ENCODE data around the gene ADGRV1.

Gene ADGRV1

GRCh38 chr5:90981177-90981576 lies 422.6 kb downstream of the ADGRV1 start:
- TF ChIP-seq FOXP2 (optimal IDR thresholded peaks at IDR 0.05; ENCODE audit: borderline replicate concordance, extremely low read depth, extremely low read length, insufficient read depth), result no peak
- TF ChIP-seq SIN3A (IDR thresholded peaks at IDR 0.05; ENCODE audit: borderline replicate concordance, insufficient read depth, low read length), result no peak
- TF ChIP-seq TAF1 (IDR thresholded peaks at IDR 0.05; ENCODE audit: borderline replicate concordance, insufficient read depth, low read length), result no peak

DNA sequence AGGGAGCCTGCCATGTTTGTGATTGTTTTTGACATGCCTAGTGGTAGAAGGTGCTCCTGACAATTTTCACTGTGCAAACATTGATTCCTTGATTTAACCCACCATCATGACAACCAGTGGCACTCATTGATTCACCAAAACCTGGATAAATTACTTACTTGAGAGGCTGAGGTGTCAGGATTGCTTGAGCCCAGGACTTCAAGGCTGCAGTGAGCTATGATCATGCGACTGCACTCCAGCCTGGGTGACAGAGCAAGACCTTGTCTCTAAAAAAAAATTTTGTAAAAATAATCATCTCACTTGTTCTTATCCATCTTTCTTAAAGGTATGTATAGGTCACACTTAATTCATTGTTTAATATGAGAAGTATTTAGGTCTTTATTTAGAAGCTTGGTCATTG lies 423.2 kb downstream of the ADGRV1 start:
- TF ChIP-seq POLR2AphosphoS5 (IDR thresholded peaks at IDR 0.05; ENCODE audit: low read depth, low read length) (no peak), TAF1 (IDR thresholded peaks at IDR 0.05; ENCODE audit: borderline replicate concordance, insufficient read depth, low read length) (no peak), SIN3A (IDR thresholded peaks at IDR 0.05; ENCODE audit: borderline replicate concordance, insufficient read depth, low read length) (no peak), REST (IDR thresholded peaks at IDR 0.05; ENCODE audit: insufficient read depth in 1 of 2, low read depth in 2 of 2, low read length in 2 of 2) (no peak), FOXP2 (optimal IDR thresholded peaks at IDR 0.05; ENCODE audit: borderline replicate concordance, extremely low read depth, extremely low read length, insufficient read depth) (no peak)

DNA sequence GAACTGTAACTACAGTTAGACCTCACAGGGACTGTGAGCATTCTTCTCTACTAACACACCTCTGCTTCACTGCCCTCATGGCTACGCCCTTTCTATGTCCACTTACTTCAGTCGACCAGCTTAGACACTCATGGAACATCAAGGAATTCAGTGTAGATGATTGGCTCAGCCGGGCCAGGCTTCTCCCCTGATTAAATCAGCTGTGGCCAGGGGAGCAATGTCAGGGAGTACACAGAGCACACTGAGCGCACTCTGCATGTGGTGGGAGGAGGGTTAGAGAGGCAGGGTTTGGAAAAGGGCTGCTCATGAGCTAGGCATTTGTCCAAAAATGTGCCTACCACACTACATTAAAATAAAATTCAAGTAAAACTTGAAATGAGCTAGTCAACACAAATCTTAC lies 424.0 kb downstream of the ADGRV1 start:
- TF ChIP-seq REST (IDR thresholded peaks at IDR 0.05; ENCODE audit: insufficient read depth in 1 of 2, low read depth in 2 of 2, low read length in 2 of 2) (no peak), POLR2AphosphoS5 (IDR thresholded peaks at IDR 0.05; ENCODE audit: low read depth, low read length) (no peak; the same call in 1 of the 2 replicates), TAF1 (IDR thresholded peaks at IDR 0.05; ENCODE audit: borderline replicate concordance, insufficient read depth, low read length) (no peak), SIN3A (IDR thresholded peaks at IDR 0.05; ENCODE audit: borderline replicate concordance, insufficient read depth, low read length) (peak; percentile 67; the same call in 1 of the 2 replicates), FOXP2 (optimal IDR thresholded peaks at IDR 0.05; ENCODE audit: borderline replicate concordance, extremely low read depth, extremely low read length, insufficient read depth) (peak; percentile 87)

- TF ChIP-seq REST (IDR thresholded peaks at IDR 0.05; ENCODE audit: insufficient read depth in 1 of 2, low read depth in 2 of 2, low read length in 2 of 2) (peak in 1 of 2 experiments; percentile 76; a peak in 2 of 4 replicates), FOXP2 (optimal IDR thresholded peaks at IDR 0.05; ENCODE audit: borderline replicate concordance, extremely low read depth, extremely low read length, insufficient read depth) (peak; percentile 56), TAF1 (IDR thresholded peaks at IDR 0.05; ENCODE audit: borderline replicate concordance, insufficient read depth, low read length) (peak; percentile 73; the same call in 1 of the 2 replicates), POLR2AphosphoS5 (IDR thresholded peaks at IDR 0.05; ENCODE audit: low read depth, low read length) (peak; percentile 47), SIN3A (IDR thresholded peaks at IDR 0.05; ENCODE audit: borderline replicate concordance, insufficient read depth, low read length) (peak; percentile 89; the same call in 1 of the 2 replicates)
Observed at GRCh38 chr5:90983148-90983547, 424.6 kb downstream of the ADGRV1 start.

DNA sequence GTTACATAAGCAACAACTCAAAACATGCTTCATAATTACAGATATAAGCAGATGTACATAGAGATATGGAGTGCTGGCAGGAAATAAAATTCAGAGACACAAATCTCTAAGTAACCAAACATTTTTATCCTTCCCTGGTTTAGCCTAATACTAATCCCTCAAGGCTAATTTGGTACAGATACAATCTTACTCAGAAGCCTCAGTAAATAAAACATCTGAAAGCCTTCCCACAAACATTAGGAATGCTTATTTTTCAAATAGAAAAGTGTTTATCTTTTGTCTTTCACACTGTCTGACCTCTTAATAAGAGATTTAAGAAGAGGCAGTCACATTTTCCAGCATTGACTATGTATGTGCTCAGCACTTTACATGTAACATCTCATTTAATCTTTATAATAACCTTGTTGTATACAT lies 425.1 kb downstream of the ADGRV1 start:
- TF ChIP-seq REST (IDR thresholded peaks at IDR 0.05; ENCODE audit: insufficient read depth in 1 of 2, low read depth in 2 of 2, low read length in 2 of 2) (no peak), FOXP2 (optimal IDR thresholded peaks at IDR 0.05; ENCODE audit: borderline replicate concordance, extremely low read depth, extremely low read length, insufficient read depth) (no peak), TAF1 (IDR thresholded peaks at IDR 0.05; ENCODE audit: borderline replicate concordance, insufficient read depth, low read length) (0 out of 2 replicates have a peak, but pooled peaks have one; percentile 22), POLR2AphosphoS5 (IDR thresholded peaks at IDR 0.05; ENCODE audit: low read depth, low read length) (no peak)

Measured in PFSK-1 (cell line).